Measurements from ENCODE around the gene PTK6.

Gene PTK6

DNA sequence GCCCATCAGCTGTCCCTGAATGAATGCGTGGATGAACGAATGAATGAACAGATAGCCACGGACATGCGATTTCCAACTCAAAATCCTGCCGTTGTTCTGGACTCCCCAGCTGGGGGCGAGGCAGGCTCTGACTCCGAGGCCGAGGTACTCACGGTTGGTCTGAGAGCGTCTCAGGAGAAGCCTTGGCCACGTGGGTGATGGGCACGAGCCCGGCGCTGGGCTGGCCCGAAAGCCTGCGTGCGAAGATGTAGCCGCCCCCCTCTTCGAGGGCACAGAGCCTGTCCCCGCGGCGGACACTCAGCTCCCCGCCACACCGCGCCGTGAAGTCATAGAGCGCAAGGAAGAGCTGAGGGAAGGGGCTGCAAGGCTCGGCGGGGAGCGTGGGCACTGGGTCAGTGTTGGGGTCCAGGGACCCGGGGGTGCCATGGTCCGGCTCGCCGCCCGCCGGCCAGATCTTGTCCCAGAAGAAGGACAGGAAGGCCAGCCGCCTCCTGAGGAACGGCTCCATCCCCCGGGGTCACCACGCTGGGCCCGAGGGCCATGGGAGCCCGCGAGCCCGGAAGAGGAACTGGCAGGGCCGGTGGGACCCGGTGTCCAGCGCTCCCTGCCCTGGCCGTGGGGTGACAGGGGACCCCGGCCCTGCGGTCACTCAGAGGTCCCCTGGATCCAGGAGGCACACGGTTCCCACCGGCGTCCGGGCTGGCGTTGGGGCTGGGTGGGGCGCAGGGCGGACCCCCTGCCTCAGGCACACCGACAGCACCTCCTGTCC, 10.0 kb upstream of the PTK6 start:
- no peak for DNase-seq (ENCODE audit: low spot score)
- TF ChIP-seq, protein P1, sequence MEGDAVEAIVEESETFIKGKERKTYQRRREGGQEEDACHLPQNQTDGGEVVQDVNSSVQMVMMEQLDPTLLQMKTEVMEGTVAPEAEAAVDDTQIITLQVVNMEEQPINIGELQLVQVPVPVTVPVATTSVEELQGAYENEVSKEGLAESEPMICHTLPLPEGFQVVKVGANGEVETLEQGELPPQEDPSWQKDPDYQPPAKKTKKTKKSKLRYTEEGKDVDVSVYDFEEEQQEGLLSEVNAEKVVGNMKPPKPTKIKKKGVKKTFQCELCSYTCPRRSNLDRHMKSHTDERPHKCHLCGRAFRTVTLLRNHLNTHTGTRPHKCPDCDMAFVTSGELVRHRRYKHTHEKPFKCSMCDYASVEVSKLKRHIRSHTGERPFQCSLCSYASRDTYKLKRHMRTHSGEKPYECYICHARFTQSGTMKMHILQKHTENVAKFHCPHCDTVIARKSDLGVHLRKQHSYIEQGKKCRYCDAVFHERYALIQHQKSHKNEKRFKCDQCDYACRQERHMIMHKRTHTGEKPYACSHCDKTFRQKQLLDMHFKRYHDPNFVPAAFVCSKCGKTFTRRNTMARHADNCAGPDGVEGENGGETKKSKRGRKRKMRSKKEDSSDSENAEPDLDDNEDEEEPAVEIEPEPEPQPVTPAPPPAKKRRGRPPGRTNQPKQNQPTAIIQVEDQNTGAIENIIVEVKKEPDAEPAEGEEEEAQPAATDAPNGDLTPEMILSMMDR (IDR thresholded peaks at IDR 0.05; ENCODE audit: borderline replicate concordance, control extremely low read depth, extremely low read depth, insufficient read depth, missing control alignments) = no peak
- in situ Hi-C loops (cut with MboI; ENCODE audit: low sequenced_read_pairs, unreplicated experiment) = loop anchor here (25.0 kb wide), 1 partner anchor 315 kb away; the partner anchor contains the start of genes ABHD16B and TPD52L2

DNA sequence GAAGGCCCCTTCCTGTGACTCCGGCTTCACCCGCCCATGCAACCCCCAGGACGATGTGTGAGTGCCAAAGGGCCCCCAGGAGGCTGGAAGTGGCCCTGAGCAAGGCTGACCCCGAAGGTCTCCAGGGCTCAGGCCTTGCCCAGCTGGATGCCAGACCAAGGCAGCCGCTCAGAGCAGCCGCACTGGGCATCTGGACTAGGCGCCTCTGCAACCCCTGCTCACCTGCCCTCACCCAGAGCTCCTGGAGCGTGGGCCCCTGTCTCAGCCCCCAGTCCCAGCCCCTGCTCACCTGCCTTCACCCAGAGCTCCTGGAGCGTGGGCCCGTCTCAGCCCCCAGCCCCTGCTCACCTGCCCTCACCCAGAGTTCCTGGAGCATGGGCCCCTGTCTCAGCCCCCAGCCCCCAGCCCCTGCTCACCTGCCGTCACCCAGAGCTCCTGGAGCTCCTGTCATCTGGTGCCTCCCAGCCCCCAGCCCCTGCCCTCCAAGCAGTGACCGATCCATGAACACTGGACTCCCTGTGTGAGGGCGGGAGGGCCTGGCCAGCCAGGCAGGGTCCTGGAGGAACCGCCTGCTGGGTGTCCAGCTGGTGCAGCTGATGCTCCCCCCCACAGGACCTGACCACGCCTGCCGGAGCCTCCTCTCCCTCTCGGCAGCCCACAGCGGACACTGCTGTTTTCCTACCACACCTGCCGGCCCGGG, 9.2 kb upstream of the PTK6 start:
- TF ChIP-seq, protein P1 (IDR thresholded peaks at IDR 0.05; ENCODE audit: borderline replicate concordance, control extremely low read depth, extremely low read depth, insufficient read depth, missing control alignments) = no peak
- in situ Hi-C loops (cut with MboI; ENCODE audit: low sequenced_read_pairs, unreplicated experiment) = loop anchor here (25.0 kb wide), 1 partner anchor 316 kb away; the partner anchor contains the start of genes ABHD16B and TPD52L2
- DNase-seq (ENCODE audit: low spot score) = no peak

DNA sequence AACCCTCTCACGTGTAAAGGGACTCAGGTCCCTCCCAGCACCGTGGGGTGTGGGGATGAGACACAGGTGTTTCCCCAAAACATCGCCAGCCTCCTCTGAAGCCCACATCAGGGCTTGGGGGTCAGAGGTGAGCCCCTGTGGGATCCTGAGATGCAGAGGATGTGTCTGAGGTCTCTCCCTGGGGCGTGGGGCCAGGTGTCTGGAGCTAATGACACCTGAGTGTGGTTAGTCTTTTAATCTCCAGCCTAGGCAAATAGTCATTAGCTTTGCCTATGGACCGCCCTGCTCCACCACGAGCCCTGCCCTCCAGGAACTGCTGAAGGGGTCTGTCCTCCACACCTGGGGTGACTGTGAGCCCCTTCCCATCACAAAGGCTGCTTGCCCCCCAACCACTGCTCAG, 8.6 kb upstream of the PTK6 start:
- TF ChIP-seq, protein P1 (IDR thresholded peaks at IDR 0.05; ENCODE audit: borderline replicate concordance, control extremely low read depth, extremely low read depth, insufficient read depth, missing control alignments) = no peak
- no peak for DNase-seq (ENCODE audit: low spot score)
- in situ Hi-C loops (cut with MboI; ENCODE audit: low sequenced_read_pairs, unreplicated experiment) = loop anchor here (25.0 kb wide), 1 partner anchor 316 kb away; the partner anchor contains the start of genes ABHD16B and TPD52L2

DNA sequence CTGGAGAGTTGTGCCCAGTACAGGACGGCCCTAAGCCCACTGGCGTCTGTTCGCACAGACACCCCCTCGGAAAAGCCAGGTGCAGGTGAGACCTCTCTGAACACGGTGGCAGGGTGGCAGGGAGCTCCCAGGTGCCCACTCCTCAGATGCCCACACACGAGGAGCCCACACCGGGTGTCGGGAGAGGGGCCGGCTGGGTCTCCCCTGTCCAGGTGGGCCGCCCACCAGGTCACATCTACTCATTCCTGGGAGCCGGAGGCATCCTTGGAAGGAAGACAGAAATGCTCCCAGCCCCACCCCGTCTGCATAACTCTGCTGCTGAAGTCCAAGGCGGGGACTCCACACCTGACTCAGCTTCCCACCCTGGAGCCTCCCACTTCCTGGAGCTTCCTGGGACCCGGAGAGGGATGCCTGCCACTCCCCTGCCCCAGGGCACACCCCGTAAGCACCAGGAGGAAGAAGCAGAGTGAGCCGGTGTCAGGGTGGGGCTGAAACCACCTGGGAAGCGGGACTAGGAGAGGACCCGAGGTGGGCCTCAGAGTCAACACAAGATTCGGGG, 7.9 kb upstream of the PTK6 start:
- no peak for DNase-seq (ENCODE audit: low spot score)
- TF ChIP-seq, protein P1 (IDR thresholded peaks at IDR 0.05; ENCODE audit: borderline replicate concordance, control extremely low read depth, extremely low read depth, insufficient read depth, missing control alignments) = no peak
- in situ Hi-C loops (cut with MboI; ENCODE audit: low sequenced_read_pairs, unreplicated experiment) = loop anchor here (25.0 kb wide), 1 partner anchor 317 kb away; the partner anchor contains the start of genes ABHD16B and TPD52L2

DNA sequence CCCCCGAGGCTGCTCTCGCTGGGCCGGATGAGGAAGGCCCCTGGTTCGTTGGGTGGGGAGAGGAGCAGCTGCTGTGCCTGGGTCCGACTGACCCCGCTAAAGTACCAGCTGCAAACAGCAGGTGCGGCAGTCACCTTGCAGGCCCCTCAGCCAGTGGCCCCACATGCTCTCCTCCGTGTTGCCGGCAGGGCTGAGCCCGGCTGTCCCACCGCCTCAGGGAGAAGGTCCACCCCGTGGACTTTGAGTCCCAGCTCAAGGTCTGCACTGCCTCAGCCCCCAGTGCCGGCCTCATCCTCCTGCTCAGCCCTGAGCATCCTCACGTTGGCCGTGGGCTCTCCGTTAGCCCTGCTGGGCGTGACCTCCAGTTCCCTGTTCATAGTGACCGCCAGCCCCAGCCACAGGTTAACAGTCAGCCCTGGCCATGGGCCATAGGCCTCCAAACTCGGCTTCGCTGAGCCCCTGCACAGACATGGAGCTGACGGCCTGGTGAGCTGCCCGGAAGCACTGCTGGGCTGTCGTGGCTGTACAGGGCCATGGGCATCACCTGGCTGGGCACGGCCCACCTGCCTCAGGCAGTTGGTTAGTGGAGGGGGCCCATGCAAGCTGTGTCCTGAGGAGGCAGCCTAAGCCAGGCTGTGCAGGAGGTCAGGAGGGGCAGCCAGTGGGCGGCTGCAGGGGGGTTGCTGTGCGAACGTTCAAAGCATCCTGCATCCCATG, 7.2 kb upstream of the PTK6 start:
- in situ Hi-C loops (cut with MboI; ENCODE audit: low sequenced_read_pairs, unreplicated experiment) = loop anchor here (25.0 kb wide), 1 partner anchor 318 kb away; the partner anchor contains the start of genes ABHD16B and TPD52L2
- no peak for DNase-seq (ENCODE audit: low spot score)
- TF ChIP-seq, protein P1 (IDR thresholded peaks at IDR 0.05; ENCODE audit: borderline replicate concordance, control extremely low read depth, extremely low read depth, insufficient read depth, missing control alignments) = no peak

DNA sequence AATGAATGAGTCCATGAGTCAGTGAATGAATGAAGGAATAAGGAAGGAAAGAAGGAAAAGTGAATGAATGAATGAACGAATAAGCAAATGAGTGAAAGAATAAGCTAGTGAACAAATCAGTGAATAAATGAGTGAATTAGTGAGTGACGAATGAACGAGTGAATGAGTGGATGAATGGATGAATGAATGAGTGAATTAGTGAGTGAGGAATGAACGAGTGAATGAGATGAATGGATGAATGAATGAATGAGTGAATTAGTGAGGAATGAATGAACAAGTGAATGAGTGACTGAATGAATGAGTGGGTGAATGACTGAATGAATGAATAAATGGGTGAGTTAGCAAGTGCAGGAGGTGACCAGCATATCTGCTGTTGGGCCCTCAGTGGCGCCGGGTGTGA, 6.6 kb upstream of the PTK6 start:
- TF ChIP-seq, protein P1 (IDR thresholded peaks at IDR 0.05; ENCODE audit: borderline replicate concordance, control extremely low read depth, extremely low read depth, insufficient read depth, missing control alignments) = no peak
- DNase-seq (ENCODE audit: low spot score) = no peak
- in situ Hi-C loops (cut with MboI; ENCODE audit: low sequenced_read_pairs, unreplicated experiment) = loop anchor here (25.0 kb wide), 1 partner anchor 319 kb away; the partner anchor contains the start of genes ABHD16B and TPD52L2
